H1 (cell line): ENCODE measurements around the gene TP53I13. TPM values are rescaled to one million over a fixed set of nuclear protein-coding genes. Genes with fewer than 3 reads are reported as not detected.

Source experiments
- CTCF ChIA-PET: fragments of 300-600 bp; sonication (Branson Sonifier 250); formaldehyde crosslinking; loops from one replicate; lab custom pipeline; 2021; ENCODE audit not compliant: partially characterized antibody; lab: Charles Lee
- POLR2A ChIA-PET: fragments of 300-600 bp; sonication (Branson Sonifier 250); formaldehyde crosslinking; loops from one replicate; lab custom pipeline; 2021; ENCODE audit warnings: inconsistent platforms; ENCODE audit not compliant: partially characterized antibody; lab: Charles Lee
- DNase-seq, 2 experiments: peaks; one replicate each; pipeline versions ENCODE4 v3.0.0 to v3.0.0-alpha.2; 2010 to 2022; ENCODE audit warnings: low spot score in 2 of 2, low read depth in 1 of 2, mixed read lengths in 1 of 2
- FAIRE-seq: peaks from 2 replicates; lab custom pipeline; 2011; peaks lifted over from hg19 to GRCh38; lab: Jason Lieb, UNC
- H2AFZ ChIP-seq: 2 replicates; pipeline ENCODE4 v1.8.1; 2012; ENCODE audit warnings: low read length, inconsistent platforms
- H2AK5ac ChIP-seq: 2 replicates; pipeline ENCODE4 v1.6.1; 2013; ENCODE audit warnings: low read depth, low read length
- H2BK120ac ChIP-seq: replicated peaks from 2 replicates; pipeline ENCODE3; 2013; ENCODE audit warnings: low read depth, low read length, inconsistent platforms
- H2BK12ac ChIP-seq: 2 replicates; pipeline ENCODE4 v1.6.1; 2013; ENCODE audit warnings: low read depth, low read length
- H2BK15ac ChIP-seq: 2 replicates; pipeline ENCODE4 v1.6.1; 2013; ENCODE audit warnings: low read length
- H2BK20ac ChIP-seq: 2 replicates; pipeline ENCODE4 v1.6.1; 2013; ENCODE audit warnings: low read length
- H2BK5ac ChIP-seq: 2 replicates; pipeline ENCODE4 v1.6.1; 2013; ENCODE audit warnings: low read depth, low read length
- H3K14ac ChIP-seq: 2 replicates; pipeline ENCODE4 v1.6.1; 2013; ENCODE audit warnings: inconsistent platforms; ENCODE audit not compliant: insufficient read length
- H3K18ac ChIP-seq: 2 replicates; pipeline ENCODE4 v1.6.1; 2013; ENCODE audit warnings: low read length; ENCODE audit errors: extremely low read depth
- H3K23ac ChIP-seq: 2 replicates; pipeline ENCODE4 v1.6.1; 2013; ENCODE audit warnings: inconsistent platforms; ENCODE audit not compliant: insufficient read length
- H3K23me2 ChIP-seq: 2 replicates; pipeline ENCODE4 v1.6.1; 2013; ENCODE audit warnings: low read depth, low read length
- H3K27ac ChIP-seq: 2 replicates; pipeline ENCODE4 v1.6.1; 2011; ENCODE audit warnings: low read depth, low read length, inconsistent platforms
- H3K27me3 ChIP-seq, 4 experiments: replicated peaks in 1 of 4; 1 replicate in 1 of 4; 2 replicates in 3 of 4; pipeline versions ENCODE4 v1.6.1 to v1.8.1; 2011 to 2013; ENCODE audit warnings: low read length in 3 of 4, mild to moderate bottlenecking in 3 of 4, inconsistent platforms in 2 of 4, mixed read lengths in 2 of 4, moderate library complexity in 1 of 4; ENCODE audit not compliant: control insufficient read depth in 3 of 4, insufficient read depth in 3 of 4; ENCODE audit errors: extremely low read depth in 1 of 4
- H3K36me3 ChIP-seq, 4 experiments: 2 replicates each; pipeline versions ENCODE4 v1.6.1 to v1.8.1; 2011 to 2013; ENCODE audit warnings: mild to moderate bottlenecking in 4 of 4, low read length in 3 of 4, moderate library complexity in 2 of 4, control low read depth in 1 of 4, inconsistent platforms in 1 of 4; ENCODE audit not compliant: insufficient read depth in 4 of 4, control insufficient read depth in 2 of 4
- H3K4ac ChIP-seq: replicated peaks from 2 replicates; pipeline ENCODE3; 2013; ENCODE audit warnings: low read length, low read depth, mixed read lengths, inconsistent platforms; ENCODE audit not compliant: insufficient read length
- H3K4me1 ChIP-seq, 4 experiments: replicated peaks in 1 of 4; 1 replicate in 1 of 4; 2 replicates in 3 of 4; pipeline versions ENCODE4 v1.6.1 to v1.8.1; 2011 to 2013; ENCODE audit warnings: low read length in 3 of 4, inconsistent platforms in 2 of 4, mixed read lengths in 1 of 4; ENCODE audit not compliant: insufficient read depth in 4 of 4, control insufficient read depth in 3 of 4
- H3K4me2 ChIP-seq, 2 experiments: 2 replicates each; pipeline versions ENCODE4 v1.6.1 to v1.8.1; 2011 to 2013; ENCODE audit warnings: low read depth in 2 of 2, low read length in 2 of 2, control low read depth in 1 of 2, inconsistent platforms in 1 of 2, mild to moderate bottlenecking in 1 of 2; ENCODE audit not compliant: insufficient read depth in 1 of 2
- H3K4me3 ChIP-seq, 4 experiments: fragments of 200-600, 300-600 bp in 1 of 4; sonication (generic), shearing (Covaris generic), sonication (Bioruptor Twin) in 1 of 4; 2 replicates each; pipeline versions ENCODE4 v1.5.1 to v1.8.1; 2011 to 2016; ENCODE audit warnings: low read length in 4 of 4, low read depth in 3 of 4, control low read depth in 2 of 4, inconsistent platforms in 2 of 4, mild to moderate bottlenecking in 2 of 4, mixed read lengths in 1 of 4, moderate library complexity in 1 of 4; ENCODE audit not compliant: insufficient read depth in 2 of 4; ENCODE audit errors: extremely low read depth in 1 of 4
- H3K56ac ChIP-seq: replicated peaks from 2 replicates; pipeline ENCODE3; 2013; ENCODE audit warnings: low read depth, mild to moderate bottlenecking, mixed read lengths, low read length, inconsistent platforms; ENCODE audit not compliant: insufficient read length
- H3K79me1 ChIP-seq: 2 replicates; pipeline ENCODE4 v1.6.1; 2013; ENCODE audit warnings: low read depth, low read length, control low read depth
- H3K79me2 ChIP-seq, 2 experiments: 2 replicates each; pipeline versions ENCODE4 v1.6.1 to v1.8.1; 2012 to 2013; ENCODE audit warnings: low read length in 2 of 2, mild to moderate bottlenecking in 2 of 2, inconsistent platforms in 1 of 2; ENCODE audit not compliant: insufficient read depth in 2 of 2, control insufficient read depth in 1 of 2
- H3K9ac ChIP-seq, 4 experiments: replicated peaks in 1 of 4; 1 replicate in 1 of 4; 2 replicates in 3 of 4; pipeline versions ENCODE4 v1.6.1 to v1.8.1; 2011 to 2013; ENCODE audit warnings: low read depth in 3 of 4, low read length in 3 of 4, control low read depth in 2 of 4, mild to moderate bottlenecking in 2 of 4, moderate library complexity in 2 of 4, inconsistent platforms in 1 of 4; ENCODE audit errors: extremely low read depth in 1 of 4
- H3K9me3 ChIP-seq, 2 experiments: 2 replicates each; pipeline versions ENCODE4 v1.6.1 to v1.8.1; 2012 to 2013; ENCODE audit warnings: mild to moderate bottlenecking in 2 of 2, moderate library complexity in 2 of 2, control low read depth in 1 of 2, inconsistent platforms in 1 of 2, low read depth in 1 of 2, low read length in 1 of 2, mixed read lengths in 1 of 2; ENCODE audit not compliant: insufficient read depth in 2 of 2
- H4K20me1 ChIP-seq, 2 experiments: replicated peaks in 1 of 2; 2 replicates each; pipeline versions ENCODE3 to v1.8.1; 2011 to 2013; ENCODE audit warnings: inconsistent platforms in 2 of 2, low read length in 2 of 2, mild to moderate bottlenecking in 1 of 2; ENCODE audit not compliant: insufficient read depth in 2 of 2, control insufficient read depth in 1 of 2
- H4K5ac ChIP-seq: 2 replicates; pipeline ENCODE4 v1.6.1; 2013; ENCODE audit warnings: low read length, low read depth, mixed read lengths, inconsistent platforms; ENCODE audit not compliant: insufficient read length
- H4K8ac ChIP-seq: 2 replicates; pipeline ENCODE4 v1.8.0; 2013; ENCODE audit warnings: mild to moderate bottlenecking, moderate library complexity, low read length, inconsistent platforms; ENCODE audit not compliant: insufficient read depth; ENCODE audit errors: extremely low read depth
- H4K91ac ChIP-seq: replicated peaks from 2 replicates; pipeline ENCODE3; 2013; ENCODE audit warnings: low read length, mixed read lengths, inconsistent platforms; ENCODE audit not compliant: insufficient read length
- CBX5 ChIP-seq: fragments of 300-800, 300-1000 bp; sonication (generic); IDR thresholded peaks from 2 replicates; pipeline ENCODE4 v1.7.1; 2016; ENCODE audit warnings: antibody characterized with exemption, low read length, low read depth
- CBX8 ChIP-seq: fragments of 300-800, 300-1000 bp; sonication (generic); IDR thresholded peaks from 2 replicates; pipeline ENCODE4 v1.7.1; 2016; ENCODE audit warnings: low read depth, low read length, borderline replicate concordance
- CHD2 ChIP-seq: IDR thresholded peaks from 2 replicates; pipeline ENCODE4 v1.6.1; 2012; ENCODE audit warnings: low read length, improper control_type of control experiment
- EGR1 ChIP-seq: IDR thresholded peaks from 2 replicates; pipeline ENCODE4 v1.6.1; 2011; ENCODE audit warnings: low read depth, low read length, borderline replicate concordance
- GTF2F1 ChIP-seq: IDR thresholded peaks from 2 replicates; pipeline ENCODE4 v1.6.1; 2012; ENCODE audit warnings: low read depth, low read length, improper control_type of control experiment, borderline replicate concordance
- POU5F1 ChIP-seq: IDR thresholded peaks from 2 replicates; pipeline ENCODE4 v1.6.1; 2011; ENCODE audit warnings: low read depth, mild to moderate bottlenecking, low read length, moderate library complexity
- SP1 ChIP-seq: IDR thresholded peaks from 2 replicates; pipeline ENCODE4 v1.6.1; 2011; ENCODE audit warnings: low read depth, low read length
- TEAD4 ChIP-seq: IDR thresholded peaks from 2 replicates; pipeline ENCODE4 v1.6.1; 2012; ENCODE audit warnings: low read depth, low read length, inconsistent platforms, mixed read lengths
- USF2 ChIP-seq: IDR thresholded peaks from 2 replicates; pipeline ENCODE4 v1.6.1; 2011; ENCODE audit warnings: low read length, improper control_type of control experiment
- YY1 ChIP-seq: IDR thresholded peaks from 2 replicates; pipeline ENCODE4 v1.6.1; 2011; ENCODE audit warnings: low read depth, mild to moderate bottlenecking, low read length
- WGBS, 2 experiments: shearing (Covaris generic) in 1 of 2; methylation state at CpG; one replicate each; pipeline versions ENCODE4 v1.1.6 to v1.1.7; 2013 to 2015; ENCODE audit warnings: low lambda C conversion rate in 2 of 2, mixed read lengths in 2 of 2, inconsistent platforms in 1 of 2, low coverage in 1 of 2, missing lambda C conversion rate in 1 of 2; ENCODE audit not compliant: insufficient replicate concordance in 2 of 2, insufficient coverage in 1 of 2, insufficient read length in 1 of 2; ENCODE audit errors: extremely low coverage in 1 of 2, missing lambda C conversion rate in 1 of 2; 5-methylcytosine and 5-hydroxymethylcytosine counted together
- polyA plus RNA-seq, 7 experiments: library from polyadenylated mRNA; depleted of rRNA in 3 of 7; stranded (reverse) in 5 of 7; unstranded in 2 of 7; fragments of >200 nt in 5 of 7; fragments of 200-250 nt in 2 of 7; gene quantifications; 1 replicate in 5 of 7; 2 replicates in 1 of 7; 4 replicates in 1 of 7; pipeline versions ENCODE4 v1.2.1 to v1.2.3, GENCODE V29; 2011 to 2013; ENCODE audit warnings: missing spikeins in 2 of 7, mixed read lengths in 2 of 7
- total RNA-seq: library from RNA; stranded (reverse); fragmentation: NEBNext Ultra II Directional; extraction: Animal tissue kit (Norgen Biotek cat#: 25700); gene quantifications from 2 replicates; pipeline ENCODE4 v1.2.1, GENCODE V29; 2021

Gene TP53I13
- total and polyA plus RNA-seq, 2 of the 8 experiments (the other 6 are each of a cell fraction or from before 2014, with no cell fraction given), result 22.4 to 35.7 TPM

GRCh38 chr17:29617481-29618271, 49.2 kb downstream of the TP53I13 start:
- Histone ChIP-seq H3K4me1 (peaks cover 14 to 49% (median 40%) of the 10 kb centered on the region in 4 experiments), H2BK12ac (peak overlapping the region; percentile 75; the same call in 1 of the 2 replicates), H4K20me1 (peaks cover 5 to 6% of the 10 kb centered on the region in 2 experiments), H2BK20ac (no peak overlapping the region), H3K23ac (no peak overlapping the region), H3K18ac (peak overlapping the region; percentile 71), H4K5ac (no peak overlapping the region), H3K9ac (peak overlapping the region in 2 of 4 experiments; percentile 25 to 29; a peak in 3 of 7 replicates), H2BK120ac (no peak overlapping the region), H3K79me2 (no peaks in the 10 kb centered on the region), H3K4ac (no peak overlapping the region), H2BK5ac (peak overlapping the region; percentile 60; the same call in 1 of the 2 replicates), H3K23me2 (peaks cover 18% of the 10 kb centered on the region), H3K56ac (no peak overlapping the region), H2AFZ (no peak overlapping the region), H3K9me3 (peaks cover 0 to 3% of the 10 kb centered on the region in 2 experiments; a peak in 1 of 4 replicates), H3K4me2 (peak overlapping the region; percentile 90 to 96), H3K27ac (no peak overlapping the region), H3K79me1 (no peaks in the 10 kb centered on the region), H3K4me3 (peak overlapping the region; percentile 12 to 60 (median 30); a peak in 7 of 8 replicates), H3K14ac (no peak overlapping the region), H4K8ac (peak overlapping the region; percentile 87; the same call in 1 of the 2 replicates), H4K91ac (peak overlapping the region; percentile 30), H2BK15ac (peak overlapping the region; percentile 88; the same call in 1 of the 2 replicates), H3K36me3 (peaks cover 0 to 5% (median 0%) of the 10 kb centered on the region in 4 experiments; a peak in 1 of 8 replicates), H3K27me3 (peaks cover 22 to 77% (median 62%) of the 10 kb centered on the region in 4 experiments), H2AK5ac (no peak overlapping the region)
- ChIA-PET POLR2A (interaction anchor here (0.6 to 4.3 kb wide), 8 partner anchors 9 to 467 kb away, joined by 3 to 30 read pairs (median 4); partner anchors contain the start of genes ANKRD13B and TP53I13), CTCF (interaction anchor here (0.7 to 13.1 kb wide), 41 partner anchors 8 to 478 kb away, joined by 3 to 193 read pairs (median 4); partner anchors contain the start of genes ABHD15, ANKRD13B and TP53I13)
- WGBS, 2 experiments, result 12% methylated on average over 64 of the region's 68 CpGs; no CpG with 5 or more reads in 1 of the 2 experiments
- FAIRE-seq (no peak), DNase-seq (peak in 1 of 2 experiments; percentile 92)
- TF ChIP-seq USF2 (no peak), CHD2 (no peak), CBX8 (no peak), EGR1 (0 out of 2 replicates have a peak, but pooled peaks have one; percentile 24), TEAD4 (no peak), GTF2F1 (no peak), SP1 (no peak), CBX5 (no peak), POU5F1 (no peak), YY1 (0 out of 2 replicates have a peak, but pooled peaks have one; percentile 19)
